Pons (tissue), 1 donor: ENCODE data around the gene ATP10A.

ENCODE experiments used
- DNase-seq: peaks from one replicate; pipeline ENCODE4 v3.0.0-alpha.2; 2016; ENCODE audit warnings: low spot score

Gene ATP10A

GRCh38 chr15:25863111-25863967 is at the start of gene ATP10A:
ATP10A (minus strand) TSS chr15:25863327; CDS start chr15:25863096, 231 bp downstream.
- no peak for DNase-seq

GRCh38 chr15:25912035-25912434 is 48.9 kb upstream of the ATP10A start:
- no peak for DNase-seq

GRCh38 chr15:25910832-25911231 is 47.7 kb upstream of the ATP10A start:
- no peak for DNase-seq

- DNase-seq: no peak
Measured at GRCh38 chr15:25909806-25910205, 46.7 kb upstream of the ATP10A start.

GRCh38 chr15:25909325-25909724 is 46.2 kb upstream of the ATP10A start:
- DNase-seq: no peak

GRCh38 chr15:25905140-25905539 is 42.0 kb upstream of the ATP10A start:
- DNase-seq: no peak

GRCh38 chr15:25903024-25903581 is 40.0 kb upstream of the ATP10A start:
- DNase-seq: no peak

- no peak for DNase-seq
Measured at GRCh38 chr15:25901811-25902605, 38.9 kb upstream of the ATP10A start.

- no peak for DNase-seq
Measured at GRCh38 chr15:25900901-25901300, 37.8 kb upstream of the ATP10A start.

- DNase-seq: no peak
Measured at GRCh38 chr15:25900431-25900830, 37.3 kb upstream of the ATP10A start.

GRCh38 chr15:25899870-25900269 is 36.7 kb upstream of the ATP10A start:
- DNase-seq: no peak

GRCh38 chr15:25897658-25898057 is 34.5 kb upstream of the ATP10A start:
- DNase-seq: no peak

GRCh38 chr15:25894371-25894902 is 31.3 kb upstream of the ATP10A start:
- DNase-seq: no peak

GRCh38 chr15:25893596-25893995 is 30.5 kb upstream of the ATP10A start:
- DNase-seq: no peak

- no peak for DNase-seq
Measured at GRCh38 chr15:25892126-25892525, 29.0 kb upstream of the ATP10A start.

GRCh38 chr15:25891081-25891480 is 28.0 kb upstream of the ATP10A start:
- DNase-seq: no peak

GRCh38 chr15:25890529-25890928 is 27.4 kb upstream of the ATP10A start:
- no peak for DNase-seq

- DNase-seq: no peak
Measured at GRCh38 chr15:25887870-25888269, 24.7 kb upstream of the ATP10A start.

GRCh38 chr15:25886498-25887140 is 23.5 kb upstream of the ATP10A start:
- DNase-seq: no peak

- DNase-seq: no peak
Measured at GRCh38 chr15:25884370-25884769, 21.2 kb upstream of the ATP10A start.

GRCh38 chr15:25883463-25884259 is 20.5 kb upstream of the ATP10A start:
- DNase-seq: no peak
